HG02610 (cell line): Measurements from ENCODE around the gene DCTPP1.
A peak's percentile ranks its signal among the peaks of the same experiment; 100 is the strongest.

Experiments
- ATAC-seq: cut with Tn5 transposase; IDR thresholded peaks from one replicate; pipeline ENCODE4 v1.9.1; 2021; ENCODE audit warnings: mild to moderate bottlenecking, moderate library complexity; ENCODE audit not compliant: unreplicated experiment

Gene DCTPP1

GRCh38 chr16:30447512-30448226, 17.8 kb upstream of the DCTPP1 start:
- no peak for ATAC-seq

GRCh38 chr16:30446203-30446595, 16.4 kb upstream of the DCTPP1 start:
- ATAC-seq: no peak

GRCh38 chr16:30445408-30446202, 15.8 kb upstream of the DCTPP1 start, which contains the start of gene SEPHS2:
Gene SEPHS2 (minus strand): TSS chr16:30445874. CDS start chr16:30445727, 147 bp downstream.
- peak; percentile 86 for ATAC-seq

- no peak for ATAC-seq
These were observed 15.2 kb upstream of the DCTPP1 start for GRCh38 chr16:30445149-30445407.

GRCh38 chr16:30444231-30445148, 14.7 kb upstream of the DCTPP1 start:
- no peak for ATAC-seq

GRCh38 chr16:30443631-30444030, 13.8 kb upstream of the DCTPP1 start:
- no peak for ATAC-seq

- ATAC-seq: no peak
These were observed 10.0 kb upstream of the DCTPP1 start for GRCh38 chr16:30439720-30440348.

- no peak for ATAC-seq
These were observed 9.0 kb upstream of the DCTPP1 start for GRCh38 chr16:30438835-30439234.

GRCh38 chr16:30437511-30438046, 7.7 kb upstream of the DCTPP1 start:
- no peak for ATAC-seq

GRCh38 chr16:30434852-30435251, 5.0 kb upstream of the DCTPP1 start:
- no peak for ATAC-seq

- ATAC-seq: no peak
These were observed 669 bp upstream of the DCTPP1 start for GRCh38 chr16:30430428-30430970.

GRCh38 chr16:30429418-30429677, 482 bp downstream of the DCTPP1 start:
- no peak for ATAC-seq

GRCh38 chr16:30428055-30428454, 1.8 kb downstream of the DCTPP1 start:
- no peak for ATAC-seq

- ATAC-seq: no peak
These were observed 8.8 kb downstream of the DCTPP1 start for GRCh38 chr16:30421010-30421409.

- no peak for ATAC-seq
These were observed 11.3 kb downstream of the DCTPP1 start for GRCh38 chr16:30418350-30419181.

- peak; percentile 82 for ATAC-seq
These were observed 12.1 kb downstream of the DCTPP1 start for GRCh38 chr16:30417529-30418349.

GRCh38 chr16:30416624-30417528, 13.0 kb downstream of the DCTPP1 start:
- no peak for ATAC-seq

- ATAC-seq: no peak
These were observed 13.7 kb downstream of the DCTPP1 start for GRCh38 chr16:30416047-30416603.
